ENCODE data around the gene CAPZA2. TPM values are rescaled to one million over a fixed set of nuclear protein-coding genes. Genes with fewer than 3 reads are reported as not detected.
A peak's percentile ranks its signal among the peaks of the same experiment; 100 is the strongest.

CAPZA2 gene
- total and polyA plus RNA-seq, 9 of the 15 experiments (the other 6 are each of a cell fraction or from before 2014, with no cell fraction given): 67.0 to 524 (median 176) TPM

- TF ChIP-seq MYC (IDR thresholded peaks at IDR 0.05; ENCODE audit: low read depth, low read length) (peak; percentile 55; the same call in 1 of the 2 replicates), MYC (CRISPR knock-in tag; IDR thresholded peaks at IDR 0.05; ENCODE audit: borderline replicate concordance, low read depth) (no peak), KDM5B (IDR thresholded peaks at IDR 0.05; ENCODE audit: insufficient replicate concordance, low read depth, low read length) (peak; percentile 25), ZBTB1 (CRISPR knock-in tag; IDR thresholded peaks at IDR 0.05; ENCODE audit: borderline replicate concordance, low read depth) (no peak), SMC3 (conservative IDR thresholded peaks at IDR 0.05; ENCODE audit: insufficient read depth, low read depth, low read length) (no peak), MXI1 (IDR thresholded peaks at IDR 0.05; ENCODE audit: low read depth, low read length) (no peak), XRCC5 (IDR thresholded peaks at IDR 0.05; ENCODE audit: low read depth, low read length) (no peak), THAP12 (CRISPR knock-in tag; IDR thresholded peaks at IDR 0.05) (no peak), HMGN3 (IDR thresholded peaks at IDR 0.05; ENCODE audit: borderline replicate concordance, extremely low read depth, insufficient read length, low read depth, low read length) (no peak), ZNF197 (CRISPR knock-in tag; IDR thresholded peaks at IDR 0.05; ENCODE audit: low read depth) (no peak), ZNF707 (CRISPR knock-in tag; conservative IDR thresholded peaks at IDR 0.05) (no peak), SRSF7 (optimal IDR thresholded peaks at IDR 0.05; ENCODE audit: low read depth, low read length) (no peak), ZNF586 (CRISPR knock-in tag; conservative IDR thresholded peaks at IDR 0.05) (no peak), BMI1 (IDR thresholded peaks at IDR 0.05; ENCODE audit: low read length) (no peak), THAP7 (CRISPR knock-in tag; IDR thresholded peaks at IDR 0.05) (no peak), MECOM (CRISPR knock-in tag; IDR thresholded peaks at IDR 0.05) (no peak), DDX20 (tag; IDR thresholded peaks at IDR 0.05; ENCODE audit: low read depth) (no peak), SNRNP70 (optimal IDR thresholded peaks at IDR 0.05; ENCODE audit: low read depth, low read length) (no peak), CC2D1A (IDR thresholded peaks at IDR 0.05) (peak; percentile 52; the same call in 1 of the 2 replicates), GTF2A2 (tag; IDR thresholded peaks at IDR 0.05) (no peak), HNRNPUL1 (IDR thresholded peaks at IDR 0.05; ENCODE audit: low read length) (no peak), ETS1 (conservative IDR thresholded peaks at IDR 0.05; ENCODE audit: control insufficient read depth, low read depth, low read length) (no peak)
- TF ChIP-seq, protein P1, sequence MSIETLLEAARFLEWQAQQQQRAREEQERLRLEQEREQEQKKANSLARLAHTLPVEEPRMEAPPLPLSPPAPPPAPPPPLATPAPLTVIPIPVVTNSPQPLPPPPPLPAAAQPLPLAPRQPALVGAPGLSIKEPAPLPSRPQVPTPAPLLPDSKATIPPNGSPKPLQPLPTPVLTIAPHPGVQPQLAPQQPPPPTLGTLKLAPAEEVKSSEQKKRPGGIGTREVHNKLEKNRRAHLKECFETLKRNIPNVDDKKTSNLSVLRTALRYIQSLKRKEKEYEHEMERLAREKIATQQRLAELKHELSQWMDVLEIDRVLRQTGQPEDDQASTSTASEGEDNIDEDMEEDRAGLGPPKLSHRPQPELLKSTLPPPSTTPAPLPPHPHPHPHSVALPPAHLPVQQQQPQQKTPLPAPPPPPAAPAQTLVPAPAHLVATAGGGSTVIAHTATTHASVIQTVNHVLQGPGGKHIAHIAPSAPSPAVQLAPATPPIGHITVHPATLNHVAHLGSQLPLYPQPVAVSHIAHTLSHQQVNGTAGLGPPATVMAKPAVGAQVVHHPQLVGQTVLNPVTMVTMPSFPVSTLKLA (conservative IDR thresholded peaks at IDR 0.05): peak; percentile 18 to 60; a peak in 2 of 4 replicates
Measured at GRCh38 chr7:116952635-116953371, 90.4 kb downstream of the CAPZA2 start (continued).

Data from K562 (cell line).